Measurements from ENCODE around the gene TCTA.

The TCTA gene

GRCh38 chr3:49388289-49388820, 23.9 kb upstream of the TCTA start:
- TF ChIP-seq TEAD4 (IDR thresholded peaks at IDR 0.05) (no peak), TAF1 (IDR thresholded peaks at IDR 0.05; ENCODE audit: low read depth) (no peak), NFIC (IDR thresholded peaks at IDR 0.05) (no peak), CEBPB (IDR thresholded peaks at IDR 0.05) (no peak), CREB1 (IDR thresholded peaks at IDR 0.05; ENCODE audit: low read depth) (no peak), EP300 (IDR thresholded peaks at IDR 0.05; ENCODE audit: borderline replicate concordance) (no peak), REST (IDR thresholded peaks at IDR 0.05; ENCODE audit: low read depth) (no peak), RAD21 (IDR thresholded peaks at IDR 0.05; ENCODE audit: low read depth) (no peak), EGR1 (IDR thresholded peaks at IDR 0.05) (no peak), MAX (IDR thresholded peaks at IDR 0.05) (no peak), ZBTB7A (IDR thresholded peaks at IDR 0.05; ENCODE audit: low read depth) (no peak), USF1 (IDR thresholded peaks at IDR 0.05) (no peak), TCF12 (IDR thresholded peaks at IDR 0.05; ENCODE audit: low read depth) (no peak), YY1 (IDR thresholded peaks at IDR 0.05; ENCODE audit: low read depth) (no peak), FOXM1 (IDR thresholded peaks at IDR 0.05; ENCODE audit: borderline replicate concordance, low read depth) (no peak)

- TF ChIP-seq ZBTB7A (IDR thresholded peaks at IDR 0.05; ENCODE audit: low read depth) (no peak), EGR1 (IDR thresholded peaks at IDR 0.05) (no peak), MAX (IDR thresholded peaks at IDR 0.05) (no peak), REST (IDR thresholded peaks at IDR 0.05; ENCODE audit: low read depth) (no peak), YY1 (IDR thresholded peaks at IDR 0.05; ENCODE audit: low read depth) (no peak), TEAD4 (IDR thresholded peaks at IDR 0.05) (no peak), EP300 (IDR thresholded peaks at IDR 0.05; ENCODE audit: borderline replicate concordance) (no peak), USF1 (IDR thresholded peaks at IDR 0.05) (no peak), TCF12 (IDR thresholded peaks at IDR 0.05; ENCODE audit: low read depth) (no peak), FOXM1 (IDR thresholded peaks at IDR 0.05; ENCODE audit: borderline replicate concordance, low read depth) (no peak), TAF1 (IDR thresholded peaks at IDR 0.05; ENCODE audit: low read depth) (no peak), CREB1 (IDR thresholded peaks at IDR 0.05; ENCODE audit: low read depth) (no peak), NFIC (IDR thresholded peaks at IDR 0.05) (no peak), RAD21 (IDR thresholded peaks at IDR 0.05; ENCODE audit: low read depth) (no peak), CEBPB (IDR thresholded peaks at IDR 0.05) (no peak)
Measured at GRCh38 chr3:49389297-49389696, 22.9 kb upstream of the TCTA start.

GRCh38 chr3:49397470-49397869, 14.8 kb upstream of the TCTA start:
- TF ChIP-seq REST (IDR thresholded peaks at IDR 0.05; ENCODE audit: low read depth) (no peak), CEBPB (IDR thresholded peaks at IDR 0.05) (no peak), USF1 (IDR thresholded peaks at IDR 0.05) (peak; percentile 62), FOXM1 (IDR thresholded peaks at IDR 0.05; ENCODE audit: borderline replicate concordance, low read depth) (no peak), EGR1 (IDR thresholded peaks at IDR 0.05) (no peak), CREB1 (IDR thresholded peaks at IDR 0.05; ENCODE audit: low read depth) (no peak), YY1 (IDR thresholded peaks at IDR 0.05; ENCODE audit: low read depth) (peak; percentile 75), EP300 (IDR thresholded peaks at IDR 0.05; ENCODE audit: borderline replicate concordance) (no peak), MAX (IDR thresholded peaks at IDR 0.05) (no peak), ZBTB7A (IDR thresholded peaks at IDR 0.05; ENCODE audit: low read depth) (no peak), TEAD4 (IDR thresholded peaks at IDR 0.05) (no peak), TAF1 (IDR thresholded peaks at IDR 0.05; ENCODE audit: low read depth) (no peak), RAD21 (IDR thresholded peaks at IDR 0.05; ENCODE audit: low read depth) (no peak), NFIC (IDR thresholded peaks at IDR 0.05) (no peak)

Measured in Ishikawa (cell line).